ENCODE data around the gene FCN1. TPM values are rescaled to one million over a fixed set of nuclear protein-coding genes. Genes with fewer than 3 reads are reported as not detected.

Gene FCN1
- not detected in 5 replicates for total RNA-seq (2022; extraction: Qiagen RNA extraction; ENCODE audit: low read depth)

DNA sequence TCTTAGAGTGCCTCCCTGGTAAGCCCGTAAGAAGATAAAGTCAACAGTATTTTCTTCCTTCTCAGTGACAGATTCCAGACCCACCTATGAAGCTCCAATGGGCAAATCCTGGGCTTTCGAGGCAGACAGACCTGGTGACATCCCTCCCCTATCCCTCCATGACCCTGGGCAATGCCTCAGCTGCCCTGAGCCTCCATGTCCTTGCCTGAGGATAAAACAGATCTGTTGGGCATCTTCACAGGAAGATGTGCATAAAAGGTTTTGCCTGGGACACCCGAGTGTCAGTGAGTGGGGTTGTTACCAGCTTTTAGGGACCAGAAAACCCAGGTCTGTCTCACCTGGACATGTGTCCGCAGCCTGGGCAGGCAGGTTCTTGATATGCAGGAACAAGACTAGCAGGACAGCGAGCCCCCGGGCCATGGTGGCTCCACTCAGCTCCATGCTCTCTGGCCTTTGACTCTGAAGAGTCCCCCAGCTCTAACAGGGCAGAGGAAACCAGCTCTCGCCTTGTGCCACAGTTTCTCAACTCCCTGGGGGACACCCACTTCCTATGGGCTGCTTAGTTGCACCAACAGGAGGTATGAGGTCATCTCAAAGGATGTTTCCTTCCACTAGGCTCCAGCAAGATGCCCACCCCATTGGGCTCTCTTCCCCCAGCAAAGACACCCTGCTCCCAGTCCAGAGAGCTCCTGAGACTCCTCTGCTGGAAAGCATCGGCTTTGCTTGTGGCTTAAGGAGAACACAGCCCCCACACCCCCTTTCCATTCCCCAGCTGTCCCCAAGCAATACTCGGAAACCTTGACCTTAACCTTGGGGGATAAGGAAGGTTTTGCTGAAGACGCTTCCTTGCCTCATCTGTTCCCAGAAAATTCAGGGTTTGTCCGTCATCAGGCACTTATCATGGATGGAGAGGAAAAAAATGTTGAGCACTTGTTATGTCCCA lies at the start of gene FCN1:
Gene FCN1, minus strand, starts transcription at position 482 of the 943 bp plus-strand sequence. Its CDS starts 41 bp downstream, at position 441.

GRCh38 chr9:134880484-134881312 lies 37.0 kb downstream of the FCN1 start, which contains the start of gene FCN2:
Gene FCN2, plus strand, starts transcription at chr9:134880810. Its CDS starts 12 bp downstream, at chr9:134880822.

Other genes starting within 250 kb of the FCN1 start
- not detected in 5 replicates for gene FCN2, start 37.1 kb downstream of the FCN1 start, total RNA-seq (2022; extraction: Qiagen RNA extraction; ENCODE audit: low read depth)
- 8.1 to 11.4 TPM (median 9.5 TPM) in 5 replicates for gene OLFM1, start 169.8 kb upstream of the FCN1 start, total RNA-seq (2022; extraction: Qiagen RNA extraction; ENCODE audit: low read depth)

Measured in A549 treated with ZK216348 at 1 μM for 4 hours (cell line).